Neural progenitor cell (in vitro differentiated cells): Measurements from ENCODE around the gene OR5A2. TPM values are rescaled to one million over a fixed set of nuclear protein-coding genes. Genes with fewer than 3 reads are reported as not detected.
A peak's percentile ranks its signal among the peaks of the same experiment; 100 is the strongest.

Source experiments
- DNase-seq: peaks from one replicate; pipeline ENCODE4 v3.0.0-alpha.2; 2016; ENCODE audit warnings: low spot score
- H2AFZ ChIP-seq: fragments of 200-600 bp; sonication (generic); replicated peaks from 2 replicates; pipeline ENCODE4 v1.6.1; 2016; ENCODE audit warnings: antibody characterized with exemption
- H3F3A ChIP-seq: fragments of 200-600 bp; sonication (generic); 2 replicates; pipeline ENCODE4 v1.6.1; 2016; ENCODE audit warnings: antibody characterized with exemption, low read depth
- H3K27ac ChIP-seq: fragments of 200-600 bp; sonication (generic); 2 replicates; pipeline ENCODE4 v1.5.1; 2016; ENCODE audit warnings: mild to moderate bottlenecking
- H3K27me3 ChIP-seq: fragments of 200-600 bp; sonication (generic); 2 replicates; pipeline ENCODE4 v1.6.1; 2016; ENCODE audit warnings: mild to moderate bottlenecking, moderate library complexity
- H3K36me3 ChIP-seq: fragments of 200-600 bp; sonication (generic); 2 replicates; pipeline ENCODE4 v1.5.1; 2016
- H3K4me1 ChIP-seq: fragments of 200-600 bp; sonication (generic); 2 replicates; pipeline ENCODE4 v1.6.1; 2016; ENCODE audit warnings: mixed run types
- H3K4me2 ChIP-seq: fragments of 200-600 bp; sonication (generic); 2 replicates; pipeline ENCODE4 v1.6.1; 2016
- H3K4me3 ChIP-seq: fragments of 200-600 bp; sonication (generic); 2 replicates; pipeline ENCODE4 v1.5.1; 2016
- H3K79me2 ChIP-seq: fragments of 200-600 bp; sonication (generic); 2 replicates; pipeline ENCODE4 v1.6.1; 2016; ENCODE audit warnings: low read depth
- H3K9ac ChIP-seq: fragments of 200-600 bp; sonication (generic); 2 replicates; pipeline ENCODE4 v1.6.1; 2016
- H3K9me3 ChIP-seq: fragments of 200-600 bp; sonication (generic); 2 replicates; pipeline ENCODE4 v1.5.1; 2016; ENCODE audit warnings: low read depth
- H4K20me1 ChIP-seq: fragments of 200-600 bp; sonication (generic); 2 replicates; pipeline ENCODE4 v1.6.1; 2016; ENCODE audit warnings: low read depth
- H3K27ac Mint-ChIP-seq: 3 replicates; pipeline ENCODE4 v1.8.0; 2021; ENCODE audit warnings: mixed read lengths
- H3K27me3 Mint-ChIP-seq: 2 replicates; pipeline ENCODE4 v1.8.0; 2022; ENCODE audit warnings: low read depth, mild to moderate bottlenecking, inconsistent platforms, moderate library complexity, mixed read lengths; ENCODE audit not compliant: insufficient read depth
- H3K36me3 Mint-ChIP-seq: 3 replicates; pipeline ENCODE4 v1.8.0; 2021; ENCODE audit warnings: mixed read lengths
- H3K4me1 Mint-ChIP-seq: 3 replicates; pipeline ENCODE4 v1.8.0; 2021; ENCODE audit warnings: mixed read lengths
- H3K4me3 Mint-ChIP-seq: 3 replicates; pipeline ENCODE4 v1.8.0; 2021; ENCODE audit warnings: mild to moderate bottlenecking, moderate library complexity, mixed read lengths
- H3K9me3 Mint-ChIP-seq: 3 replicates; pipeline ENCODE4 v1.8.0; 2020; ENCODE audit warnings: mixed read lengths
- EZH2 ChIP-seq: fragments of 200-600 bp; sonication (generic); IDR thresholded peaks from 2 replicates; pipeline ENCODE4 v1.6.1; 2017; ENCODE audit warnings: antibody characterized with exemption, mild to moderate bottlenecking, moderate library complexity
- EZH2phosphoT487 ChIP-seq: fragments of 200-600 bp; sonication (generic); IDR thresholded peaks from 2 replicates; pipeline ENCODE4 v1.6.1; 2017; ENCODE audit warnings: antibody characterized with exemption
- total RNA-seq: library from RNA; depleted of rRNA; stranded (reverse); fragments of >200 nt; gene quantifications from 2 replicates; pipeline ENCODE4 v1.2.3, GENCODE V29; 2015; ENCODE audit warnings: low replicate concordance
- TF ChIP-seq, protein P1 (sequence below): fragments of 200-600 bp; sonication (generic); IDR thresholded peaks from 2 replicates; pipeline ENCODE4 v1.5.1; 2017; ENCODE audit warnings: antibody characterized with exemption, mild to moderate bottlenecking

OR5A2 gene
- total RNA-seq, 1 donor from 2014 or later, result not detected

DNA sequence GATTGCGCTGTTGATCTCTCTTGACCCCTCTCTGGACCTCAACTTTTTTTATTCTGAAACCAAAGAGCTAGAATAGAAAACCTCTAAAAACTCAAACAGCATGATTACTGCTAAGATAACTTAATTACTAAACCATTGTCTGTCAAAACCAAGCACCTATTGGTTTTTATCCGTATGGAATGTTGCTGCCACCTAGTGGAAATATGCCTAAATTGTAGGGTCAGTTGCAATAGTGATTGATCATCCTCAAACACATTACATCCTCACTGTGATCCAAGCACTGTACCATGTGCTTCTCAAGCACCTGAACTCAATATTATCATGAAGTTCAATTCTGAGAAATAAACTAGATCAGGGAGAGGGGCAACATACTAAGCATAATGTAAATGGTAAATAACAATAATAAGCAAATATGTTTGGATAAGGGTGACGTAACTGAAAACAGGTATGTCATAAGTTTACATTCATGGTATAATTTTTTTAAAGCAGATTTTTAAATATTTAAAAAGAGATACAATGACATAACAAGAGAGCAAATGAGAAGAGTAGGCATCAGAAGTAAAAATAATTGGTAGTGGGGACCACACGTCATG is 3.8 kb upstream of the OR5A2 start:
- DNase-seq, result peak; percentile 79
- H3K9ac ChIP-seq, result no peak overlapping the region
- Mint-ChIP-seq H3K4me1 (peaks cover 18% of the 10 kb centered on the region), H3K9me3 (peaks cover 5% of the 10 kb centered on the region), H3K36me3 (no peaks in the 10 kb centered on the region), H3K4me3 (no peak overlapping the region), H3K27ac (no peak overlapping the region), H3K27me3 (peaks cover 5% of the 10 kb centered on the region)
- no peaks in the 10 kb centered on the region for H3K27me3 ChIP-seq
- H3K4me3 ChIP-seq, result no peak overlapping the region
- H4K20me1 ChIP-seq, result no peaks in the 10 kb centered on the region
- no peak for TF ChIP-seq EZH2
- no peak for TF ChIP-seq EZH2phosphoT487
- TF ChIP-seq, protein P1, sequence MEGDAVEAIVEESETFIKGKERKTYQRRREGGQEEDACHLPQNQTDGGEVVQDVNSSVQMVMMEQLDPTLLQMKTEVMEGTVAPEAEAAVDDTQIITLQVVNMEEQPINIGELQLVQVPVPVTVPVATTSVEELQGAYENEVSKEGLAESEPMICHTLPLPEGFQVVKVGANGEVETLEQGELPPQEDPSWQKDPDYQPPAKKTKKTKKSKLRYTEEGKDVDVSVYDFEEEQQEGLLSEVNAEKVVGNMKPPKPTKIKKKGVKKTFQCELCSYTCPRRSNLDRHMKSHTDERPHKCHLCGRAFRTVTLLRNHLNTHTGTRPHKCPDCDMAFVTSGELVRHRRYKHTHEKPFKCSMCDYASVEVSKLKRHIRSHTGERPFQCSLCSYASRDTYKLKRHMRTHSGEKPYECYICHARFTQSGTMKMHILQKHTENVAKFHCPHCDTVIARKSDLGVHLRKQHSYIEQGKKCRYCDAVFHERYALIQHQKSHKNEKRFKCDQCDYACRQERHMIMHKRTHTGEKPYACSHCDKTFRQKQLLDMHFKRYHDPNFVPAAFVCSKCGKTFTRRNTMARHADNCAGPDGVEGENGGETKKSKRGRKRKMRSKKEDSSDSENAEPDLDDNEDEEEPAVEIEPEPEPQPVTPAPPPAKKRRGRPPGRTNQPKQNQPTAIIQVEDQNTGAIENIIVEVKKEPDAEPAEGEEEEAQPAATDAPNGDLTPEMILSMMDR, result peak; percentile 94
- H3K4me1 ChIP-seq, result peaks cover 30% of the 10 kb centered on the region
- peaks cover 18% of the 10 kb centered on the region for H3F3A ChIP-seq
- H2AFZ ChIP-seq, result no peak overlapping the region
- no peak overlapping the region for H3K4me2 ChIP-seq
- no peaks in the 10 kb centered on the region for H3K36me3 ChIP-seq
- H3K79me2 ChIP-seq, result no peaks in the 10 kb centered on the region
- H3K27ac ChIP-seq, result no peak overlapping the region
- H3K9me3 ChIP-seq, result no peaks in the 10 kb centered on the region

DNA sequence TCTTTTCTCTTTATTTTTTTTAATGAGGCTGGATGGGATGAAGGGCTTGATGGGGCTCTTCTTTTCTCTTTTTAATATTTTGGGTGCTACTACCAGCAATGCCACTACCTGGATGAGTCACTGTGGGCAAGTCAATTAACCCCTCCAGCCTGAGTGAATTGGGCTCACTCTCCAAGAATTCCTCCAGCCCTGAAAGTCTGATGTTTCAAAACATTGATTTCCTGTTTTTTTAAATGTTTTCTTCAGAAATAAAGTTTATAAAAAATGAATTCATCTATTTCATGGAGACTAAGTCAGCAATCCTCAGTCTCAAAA is 812 bp upstream of the OR5A2 start:
- Mint-ChIP-seq H3K27me3 (peaks cover 5% of the 10 kb centered on the region), H3K9me3 (peaks cover 8% of the 10 kb centered on the region), H3K4me3 (peak overlapping the region; percentile 19), H3K36me3 (peaks cover 2% of the 10 kb centered on the region), H3K27ac (no peak overlapping the region), H3K4me1 (peaks cover 23% of the 10 kb centered on the region)
- Histone ChIP-seq H3K79me2 (no peaks in the 10 kb centered on the region), H3F3A (peaks cover 18% of the 10 kb centered on the region), H3K36me3 (no peaks in the 10 kb centered on the region), H4K20me1 (no peaks in the 10 kb centered on the region), H3K27ac (peak overlapping the region; percentile 82), H3K27me3 (no peaks in the 10 kb centered on the region), H2AFZ (no peak overlapping the region), H3K9ac (no peak overlapping the region), H3K4me3 (peak overlapping the region; percentile 7), H3K9me3 (no peaks in the 10 kb centered on the region), H3K4me2 (peak overlapping the region; percentile 63), H3K4me1 (peaks cover 35% of the 10 kb centered on the region)
- DNase-seq, result no peak
- TF ChIP-seq EZH2 (no peak), EZH2phosphoT487 (no peak)

DNA sequence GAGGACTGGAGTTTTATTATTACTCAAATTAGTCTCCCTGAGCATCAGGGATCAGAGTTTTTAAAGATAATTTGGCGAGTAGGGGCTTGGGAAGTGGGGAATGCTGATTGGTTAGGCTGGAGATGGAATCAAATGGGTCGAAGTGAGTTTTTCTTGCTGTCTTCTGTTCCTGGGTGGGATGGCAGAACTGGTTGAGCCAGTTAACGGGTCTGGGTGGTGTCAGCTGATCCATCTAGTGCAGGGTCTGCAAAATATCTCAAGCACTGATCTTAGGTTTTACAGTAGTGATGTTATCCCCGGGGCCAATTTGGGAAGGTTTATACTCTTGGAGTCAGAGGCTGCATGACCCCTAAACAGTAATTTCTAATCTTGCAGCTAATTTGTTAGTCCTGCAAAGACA is 1.1 kb downstream of the OR5A2 start:
- Histone ChIP-seq H3K4me3 (no peak overlapping the region), H3F3A (peaks cover 18% of the 10 kb centered on the region), H3K9ac (no peak overlapping the region), H4K20me1 (no peaks in the 10 kb centered on the region), H3K4me2 (no peak overlapping the region), H3K4me1 (peaks cover 35% of the 10 kb centered on the region), H3K36me3 (no peaks in the 10 kb centered on the region), H3K79me2 (no peaks in the 10 kb centered on the region), H3K27ac (no peak overlapping the region), H2AFZ (peak overlapping the region; percentile 66), H3K9me3 (no peaks in the 10 kb centered on the region), H3K27me3 (no peaks in the 10 kb centered on the region)
- no peak overlapping the region for H3K4me3 Mint-ChIP-seq
- peaks cover 23% of the 10 kb centered on the region for H3K4me1 Mint-ChIP-seq
- no peak for DNase-seq
- peaks cover 5% of the 10 kb centered on the region for H3K27me3 Mint-ChIP-seq
- peaks cover 2% of the 10 kb centered on the region for H3K36me3 Mint-ChIP-seq
- TF ChIP-seq EZH2phosphoT487, result no peak
- TF ChIP-seq, protein P1, result no peak
- no peak for TF ChIP-seq EZH2
- H3K27ac Mint-ChIP-seq, result no peak overlapping the region
- peaks cover 10% of the 10 kb centered on the region for H3K9me3 Mint-ChIP-seq

DNA sequence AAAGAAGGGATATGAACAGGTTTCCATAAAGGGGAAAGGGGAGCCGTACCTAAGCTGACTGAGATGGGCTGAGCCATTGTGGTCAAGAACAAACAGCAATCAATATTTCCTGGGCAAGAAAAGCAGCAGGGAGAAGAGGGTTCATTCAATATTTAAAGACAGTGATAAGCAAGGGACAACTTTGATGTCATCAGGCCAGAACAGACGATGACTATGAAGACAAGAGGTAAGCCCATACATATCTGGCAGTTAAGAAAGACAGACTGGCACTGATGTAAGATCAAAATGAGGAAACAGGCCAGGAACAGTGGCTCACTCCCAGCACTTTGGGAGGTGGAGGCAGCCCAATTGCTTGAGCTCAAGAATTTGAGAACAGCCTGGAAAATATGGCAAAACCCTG is 2.4 kb downstream of the OR5A2 start:
- H3F3A ChIP-seq, result peaks cover 18% of the 10 kb centered on the region
- H3K79me2 ChIP-seq, result no peaks in the 10 kb centered on the region
- H3K27me3 ChIP-seq, result no peaks in the 10 kb centered on the region
- no peak overlapping the region for H3K27ac ChIP-seq
- TF ChIP-seq, protein P1, result no peak
- TF ChIP-seq EZH2, result no peak
- TF ChIP-seq EZH2phosphoT487, result no peak
- H3K9me3 ChIP-seq, result no peaks in the 10 kb centered on the region
- peaks cover 29% of the 10 kb centered on the region for H3K4me1 ChIP-seq
- no peak overlapping the region for H3K4me2 ChIP-seq
- DNase-seq, result no peak
- peak overlapping the region; percentile 8 for H3K27ac Mint-ChIP-seq
- no peak overlapping the region for H2AFZ ChIP-seq
- H3K9ac ChIP-seq, result no peak overlapping the region
- no peak overlapping the region for H3K4me3 ChIP-seq
- H3K36me3 ChIP-seq, result no peaks in the 10 kb centered on the region
- H3K36me3 Mint-ChIP-seq, result peaks cover 2% of the 10 kb centered on the region
- H3K27me3 Mint-ChIP-seq, result peaks cover 5% of the 10 kb centered on the region
- H3K4me1 Mint-ChIP-seq, result peaks cover 23% of the 10 kb centered on the region
- peaks cover 8% of the 10 kb centered on the region for H3K9me3 Mint-ChIP-seq
- H3K4me3 Mint-ChIP-seq, result no peak overlapping the region
- no peaks in the 10 kb centered on the region for H4K20me1 ChIP-seq
